ENCODE data around the gene TPRA1. TPM values are rescaled to one million over a fixed set of nuclear protein-coding genes. Genes with fewer than 3 reads are reported as not detected.

The TPRA1 gene
- polyA plus RNA-seq, 1 experiment = 20.6 TPM

DNA sequence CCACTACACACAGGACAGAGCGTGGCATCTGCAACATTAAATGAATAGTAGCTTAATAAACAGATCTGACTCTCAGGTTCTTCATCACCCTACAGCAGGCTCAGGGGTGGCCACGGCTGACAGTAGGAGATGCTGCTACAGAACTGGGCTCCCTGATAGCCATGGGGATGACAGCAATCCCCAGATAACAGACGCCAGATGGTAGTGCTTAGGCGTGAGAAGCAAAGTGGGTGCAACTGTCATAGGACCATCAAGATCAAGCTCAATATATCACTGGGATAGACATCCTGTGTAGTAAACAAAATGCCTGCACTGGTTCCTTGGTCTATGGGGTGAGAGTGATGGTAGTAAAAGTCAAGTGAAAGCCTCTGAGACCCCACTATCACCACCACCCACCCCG lies 2.6 kb upstream of the TPRA1 start:
- no peak overlapping the region for H3K4me3 ChIP-seq (ENCODE audit: low read depth, low read length)
- H3K9me3 ChIP-seq (ENCODE audit: control insufficient read depth, insufficient read depth, low read length) = no peaks in the 10 kb centered on the region
- no peaks in the 10 kb centered on the region for H3K27me3 ChIP-seq (ENCODE audit: control insufficient read depth, insufficient read depth, low read length)
- no peak for DNase-seq (ENCODE audit: low read depth, low spot score)
- TF ChIP-seq, protein P1, sequence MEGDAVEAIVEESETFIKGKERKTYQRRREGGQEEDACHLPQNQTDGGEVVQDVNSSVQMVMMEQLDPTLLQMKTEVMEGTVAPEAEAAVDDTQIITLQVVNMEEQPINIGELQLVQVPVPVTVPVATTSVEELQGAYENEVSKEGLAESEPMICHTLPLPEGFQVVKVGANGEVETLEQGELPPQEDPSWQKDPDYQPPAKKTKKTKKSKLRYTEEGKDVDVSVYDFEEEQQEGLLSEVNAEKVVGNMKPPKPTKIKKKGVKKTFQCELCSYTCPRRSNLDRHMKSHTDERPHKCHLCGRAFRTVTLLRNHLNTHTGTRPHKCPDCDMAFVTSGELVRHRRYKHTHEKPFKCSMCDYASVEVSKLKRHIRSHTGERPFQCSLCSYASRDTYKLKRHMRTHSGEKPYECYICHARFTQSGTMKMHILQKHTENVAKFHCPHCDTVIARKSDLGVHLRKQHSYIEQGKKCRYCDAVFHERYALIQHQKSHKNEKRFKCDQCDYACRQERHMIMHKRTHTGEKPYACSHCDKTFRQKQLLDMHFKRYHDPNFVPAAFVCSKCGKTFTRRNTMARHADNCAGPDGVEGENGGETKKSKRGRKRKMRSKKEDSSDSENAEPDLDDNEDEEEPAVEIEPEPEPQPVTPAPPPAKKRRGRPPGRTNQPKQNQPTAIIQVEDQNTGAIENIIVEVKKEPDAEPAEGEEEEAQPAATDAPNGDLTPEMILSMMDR (IDR thresholded peaks at IDR 0.05; ENCODE audit: low read depth, low read length) = no peak
- H3K27ac ChIP-seq (ENCODE audit: low read depth, low read length) = no peak overlapping the region
- ChIA-PET CTCF (interaction anchor here (1.2 kb wide), 1 partner anchor 18 kb away, joined by 3 read pairs; no protein-coding TSS in a partner anchor), POLR2A (no interaction called here)

DNA sequence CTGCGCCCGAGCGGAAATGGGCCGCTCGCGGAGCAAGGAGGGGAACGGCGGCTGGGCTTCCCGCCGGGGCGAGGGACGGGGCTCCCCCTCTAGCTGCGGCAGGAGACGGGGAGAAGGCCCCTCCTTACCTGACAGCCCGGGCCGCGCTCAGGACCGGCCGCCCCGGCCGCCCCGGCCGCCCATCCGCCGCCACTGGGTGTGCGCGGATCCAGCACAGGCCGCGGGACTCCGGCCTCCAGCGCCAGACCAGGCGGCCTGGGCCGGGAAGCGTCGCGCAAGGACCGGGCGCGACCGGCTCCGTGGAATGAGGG lies 296 bp downstream of the TPRA1 start:
- H3K27ac ChIP-seq (ENCODE audit: low read depth, low read length) = peak overlapping the region; percentile 93
- POLR2A ChIA-PET = interaction anchor here (0.8 to 1.2 kb wide), 2 partner anchors 13 to 462 kb away, joined by 3 to 7 read pairs; partner anchors contain the start of gene SEC61A1
- peak overlapping the region; percentile 81 for H3K4me3 ChIP-seq (ENCODE audit: low read depth, low read length)
- H3K27me3 ChIP-seq (ENCODE audit: control insufficient read depth, insufficient read depth, low read length) = no peaks in the 10 kb centered on the region
- CTCF ChIA-PET = interaction anchor here (5.4 kb wide), 1 partner anchor 16 kb away, joined by 67 read pairs; no protein-coding TSS in a partner anchor
- TF ChIP-seq, protein P1 (IDR thresholded peaks at IDR 0.05; ENCODE audit: low read depth, low read length) = no peak
- no peak for DNase-seq (ENCODE audit: low read depth, low spot score)
- H3K9me3 ChIP-seq (ENCODE audit: control insufficient read depth, insufficient read depth, low read length) = no peaks in the 10 kb centered on the region

DNA sequence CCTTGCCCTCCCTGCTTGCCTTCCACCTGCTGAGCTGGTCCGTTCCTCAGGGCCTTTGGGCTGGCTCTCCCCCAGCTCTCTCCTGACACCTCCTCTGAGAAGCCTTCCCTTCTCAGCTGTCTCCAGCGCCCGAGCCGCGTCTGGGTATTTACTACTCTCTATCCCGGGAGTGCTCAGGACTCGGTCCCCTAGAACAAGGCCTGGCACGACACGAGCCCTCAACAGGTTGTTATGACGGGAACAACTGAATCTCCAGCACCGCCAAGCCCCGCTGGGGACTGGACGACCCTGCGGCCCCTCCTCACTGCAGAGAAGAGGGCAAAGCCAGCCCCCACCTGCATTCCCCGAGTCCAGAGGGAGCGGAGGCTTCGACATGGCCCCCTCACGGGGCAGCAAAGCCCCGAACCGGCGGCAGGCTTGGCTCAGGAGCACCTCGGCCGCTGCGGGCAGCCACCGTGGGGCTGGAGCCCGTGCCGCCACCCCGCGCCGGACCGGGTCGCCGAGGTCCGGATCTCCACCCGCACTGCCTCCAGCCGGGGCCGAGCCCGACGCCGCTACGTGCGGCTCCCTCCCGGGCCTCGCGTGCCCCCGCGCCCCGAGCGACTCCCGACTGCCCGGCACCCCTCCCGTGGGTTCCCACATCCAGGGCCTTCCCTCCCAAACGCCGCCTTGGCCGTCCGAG lies 792 bp downstream of the TPRA1 start:
- H3K27ac ChIP-seq (ENCODE audit: low read depth, low read length) = peak overlapping the region; percentile 73
- no peaks in the 10 kb centered on the region for H3K27me3 ChIP-seq (ENCODE audit: control insufficient read depth, insufficient read depth, low read length)
- peak overlapping the region; percentile 81 for H3K4me3 ChIP-seq (ENCODE audit: low read depth, low read length)
- TF ChIP-seq, protein P1 (IDR thresholded peaks at IDR 0.05; ENCODE audit: low read depth, low read length) = no peak
- CTCF ChIA-PET = interaction anchor here (5.4 kb wide), 1 partner anchor 15 kb away, joined by 67 read pairs; no protein-coding TSS in a partner anchor
- no peaks in the 10 kb centered on the region for H3K9me3 ChIP-seq (ENCODE audit: control insufficient read depth, insufficient read depth, low read length)
- no peak for DNase-seq (ENCODE audit: low read depth, low spot score)
- POLR2A ChIA-PET = interaction anchor here (1.2 to 1.4 kb wide), 3 partner anchors 8 to 15 kb away, joined by 3 to 4 read pairs (median 4); partner anchors contain the start of gene MCM2

DNA sequence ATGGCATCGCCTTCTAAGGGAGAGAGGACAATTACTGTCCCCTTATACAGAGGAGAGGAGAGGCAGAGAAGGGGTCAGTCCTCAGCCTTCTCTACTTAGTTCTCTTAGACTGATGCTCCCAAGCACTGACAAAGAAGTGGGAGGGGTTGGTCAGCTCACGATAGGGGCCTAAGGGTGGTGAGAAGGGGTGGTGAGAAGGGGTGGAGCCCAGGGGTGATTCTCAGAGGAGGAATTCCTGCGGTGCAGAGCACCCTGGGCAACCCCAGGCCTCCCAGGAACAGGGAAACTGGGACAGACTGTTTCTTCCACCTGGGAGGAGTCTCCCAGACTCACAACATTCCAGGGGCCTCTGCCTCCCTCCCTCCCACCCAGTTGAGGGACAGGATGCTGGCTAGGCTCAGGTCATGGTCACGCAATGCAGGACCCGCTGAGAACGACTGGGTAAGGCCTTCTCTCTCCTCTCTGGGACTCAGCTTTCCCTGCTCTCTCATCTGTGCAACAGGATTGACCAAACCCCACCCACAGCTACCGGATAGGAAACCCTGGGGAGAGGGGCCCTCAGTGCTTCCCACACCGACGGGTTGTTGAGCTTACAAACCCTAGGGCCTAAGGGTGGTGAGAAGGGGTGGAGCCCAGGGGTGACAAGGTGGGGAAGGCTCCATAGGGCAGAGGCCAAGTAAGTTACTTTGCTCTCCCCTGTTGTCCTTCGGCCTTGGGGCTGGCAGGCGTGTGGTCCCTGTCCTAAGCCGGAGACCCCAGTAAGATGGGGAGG lies 1.5 kb downstream of the TPRA1 start:
- POLR2A ChIA-PET = interaction anchor here (0.5 to 1.4 kb wide), 3 partner anchors 9 to 36 kb away, joined by 3 to 4 read pairs (median 4); partner anchors contain the start of gene MCM2
- no peaks in the 10 kb centered on the region for H3K27me3 ChIP-seq (ENCODE audit: control insufficient read depth, insufficient read depth, low read length)
- CTCF ChIA-PET = interaction anchor here (0.9 to 5.4 kb wide), 2 partner anchors 15 to 243 kb away, joined by 3 to 67 read pairs; no protein-coding TSS in a partner anchor
- TF ChIP-seq, protein P1 (IDR thresholded peaks at IDR 0.05; ENCODE audit: low read depth, low read length) = no peak
- peak; percentile 11 for DNase-seq (ENCODE audit: low read depth, low spot score)
- H3K27ac ChIP-seq (ENCODE audit: low read depth, low read length) = peak overlapping the region; percentile 73
- H3K4me3 ChIP-seq (ENCODE audit: low read depth, low read length) = peak overlapping the region; percentile 81
- H3K9me3 ChIP-seq (ENCODE audit: control insufficient read depth, insufficient read depth, low read length) = no peaks in the 10 kb centered on the region
